GM06990 (cell line): Measurements from ENCODE around the gene ADAMTS4.
A peak's percentile ranks its signal among the peaks of the same experiment; 100 is the strongest.

Source experiments
- DNase-seq: peaks from one replicate; pipeline ENCODE4 v3.0.0-alpha.2; 2011; ENCODE audit not compliant: insufficient read length; ENCODE audit errors: extremely low read depth
- H3K27me3 ChIP-seq: replicated peaks from 2 replicates; pipeline ENCODE4 v1.6.0; 2011; ENCODE audit warnings: low read length; ENCODE audit not compliant: control insufficient read depth, insufficient read depth
- H3K36me3 ChIP-seq: 2 replicates; pipeline ENCODE4 v1.5.1; 2011; ENCODE audit warnings: low read length; ENCODE audit not compliant: control insufficient read depth, insufficient read depth
- H3K4me3 ChIP-seq: replicated peaks from 2 replicates; pipeline ENCODE4 v1.5.1; 2011; ENCODE audit warnings: low read depth, mild to moderate bottlenecking, control low read depth, low read length
- TF ChIP-seq, protein P1 (sequence below): IDR thresholded peaks from 2 replicates; pipeline ENCODE4 v1.5.1; 2011; ENCODE audit warnings: low read length, control low read depth, mild to moderate bottlenecking, inconsistent platforms; ENCODE audit not compliant: insufficient read depth, poor library complexity, severe bottlenecking

ADAMTS4 gene

GRCh38 chr1:161188381-161188780 is 10.5 kb downstream of the ADAMTS4 start:
- Histone ChIP-seq H3K27me3 (no peaks in the 10 kb centered on the region), H3K4me3 (no peak overlapping the region), H3K36me3 (no peaks in the 10 kb centered on the region)
- DNase-seq = no peak
- TF ChIP-seq, protein P1, sequence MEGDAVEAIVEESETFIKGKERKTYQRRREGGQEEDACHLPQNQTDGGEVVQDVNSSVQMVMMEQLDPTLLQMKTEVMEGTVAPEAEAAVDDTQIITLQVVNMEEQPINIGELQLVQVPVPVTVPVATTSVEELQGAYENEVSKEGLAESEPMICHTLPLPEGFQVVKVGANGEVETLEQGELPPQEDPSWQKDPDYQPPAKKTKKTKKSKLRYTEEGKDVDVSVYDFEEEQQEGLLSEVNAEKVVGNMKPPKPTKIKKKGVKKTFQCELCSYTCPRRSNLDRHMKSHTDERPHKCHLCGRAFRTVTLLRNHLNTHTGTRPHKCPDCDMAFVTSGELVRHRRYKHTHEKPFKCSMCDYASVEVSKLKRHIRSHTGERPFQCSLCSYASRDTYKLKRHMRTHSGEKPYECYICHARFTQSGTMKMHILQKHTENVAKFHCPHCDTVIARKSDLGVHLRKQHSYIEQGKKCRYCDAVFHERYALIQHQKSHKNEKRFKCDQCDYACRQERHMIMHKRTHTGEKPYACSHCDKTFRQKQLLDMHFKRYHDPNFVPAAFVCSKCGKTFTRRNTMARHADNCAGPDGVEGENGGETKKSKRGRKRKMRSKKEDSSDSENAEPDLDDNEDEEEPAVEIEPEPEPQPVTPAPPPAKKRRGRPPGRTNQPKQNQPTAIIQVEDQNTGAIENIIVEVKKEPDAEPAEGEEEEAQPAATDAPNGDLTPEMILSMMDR = no peak

GRCh38 chr1:161187311-161187710 is 11.5 kb downstream of the ADAMTS4 start:
- DNase-seq = no peak
- no peaks in the 10 kb centered on the region for H3K27me3 ChIP-seq
- no peak overlapping the region for H3K4me3 ChIP-seq
- H3K36me3 ChIP-seq = no peaks in the 10 kb centered on the region
- TF ChIP-seq, protein P1 = no peak

- H3K27me3 ChIP-seq = no peaks in the 10 kb centered on the region
- no peaks in the 10 kb centered on the region for H3K36me3 ChIP-seq
- TF ChIP-seq, protein P1 = no peak
- H3K4me3 ChIP-seq = peak overlapping the region; percentile 19; the same call in 1 of the 2 replicates
- peak; percentile 79 for DNase-seq
These were observed 13.0 kb downstream of the ADAMTS4 start for GRCh38 chr1:161185732-161186311.

- Histone ChIP-seq H3K36me3 (no peaks in the 10 kb centered on the region), H3K4me3 (peak overlapping the region; percentile 15), H3K27me3 (no peaks in the 10 kb centered on the region)
- peak; percentile 83 for DNase-seq
- TF ChIP-seq, protein P1 = no peak
These were observed 13.6 kb downstream of the ADAMTS4 start for GRCh38 chr1:161185282-161185682.

- Histone ChIP-seq H3K36me3 (no peaks in the 10 kb centered on the region), H3K27me3 (no peaks in the 10 kb centered on the region), H3K4me3 (no peak overlapping the region)
- peak; percentile 48 for DNase-seq
- TF ChIP-seq, protein P1 = no peak
These were observed 16.6 kb downstream of the ADAMTS4 start for GRCh38 chr1:161182214-161182613.

DNA sequence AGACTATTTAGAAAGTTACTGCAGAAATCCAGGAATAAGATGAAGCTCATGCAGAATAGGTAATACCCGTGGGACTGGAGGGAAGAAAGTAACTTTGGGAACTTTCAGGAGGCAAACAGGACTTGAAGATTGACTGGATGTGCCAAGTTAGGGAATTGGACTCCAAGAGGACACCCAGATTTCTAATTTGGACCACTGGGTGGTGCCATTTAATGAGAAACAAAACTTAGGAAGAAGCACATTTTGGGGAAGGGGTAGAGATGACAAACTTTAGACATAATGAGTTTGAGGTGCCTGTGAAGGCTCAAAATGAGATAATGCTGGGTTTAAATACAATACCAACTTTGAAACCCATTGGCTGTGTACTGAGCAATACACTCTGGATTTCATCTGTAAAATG is 18.2 kb downstream of the ADAMTS4 start:
- Histone ChIP-seq H3K27me3 (no peaks in the 10 kb centered on the region), H3K4me3 (no peak overlapping the region), H3K36me3 (no peaks in the 10 kb centered on the region)
- DNase-seq = no peak
- TF ChIP-seq, protein P1 = peak; percentile 49
